CMK (cell line): Measurements from ENCODE around the gene MGAT5B.
"Not testable (repeated sequence)": the region's sequence is repeated elsewhere in the genome, so short reads cannot be mapped to it uniquely, and the experiment has no call there.

Experiments
- DNase-seq: peaks from one replicate; pipeline ENCODE4 v3.0.0-alpha.2; 2010; ENCODE audit warnings: low read depth

The MGAT5B gene

GRCh38 chr17:76847031-76847430 is 21.2 kb upstream of the MGAT5B start:
- DNase-seq: no peak

- no peak for DNase-seq
Observed at GRCh38 chr17:76848670-76849069, 19.5 kb upstream of the MGAT5B start.

- not testable (repeated sequence) for DNase-seq
Observed at GRCh38 chr17:76849160-76849559, 19.0 kb upstream of the MGAT5B start.

- DNase-seq: no peak
Observed at GRCh38 chr17:76852843-76853242, 15.4 kb upstream of the MGAT5B start.

GRCh38 chr17:76855105-76855504 is 13.1 kb upstream of the MGAT5B start:
- no peak for DNase-seq

GRCh38 chr17:76862079-76862478 is 6.1 kb upstream of the MGAT5B start:
- DNase-seq: no peak

GRCh38 chr17:76862494-76862893 is 5.7 kb upstream of the MGAT5B start:
- no peak for DNase-seq

DNA sequence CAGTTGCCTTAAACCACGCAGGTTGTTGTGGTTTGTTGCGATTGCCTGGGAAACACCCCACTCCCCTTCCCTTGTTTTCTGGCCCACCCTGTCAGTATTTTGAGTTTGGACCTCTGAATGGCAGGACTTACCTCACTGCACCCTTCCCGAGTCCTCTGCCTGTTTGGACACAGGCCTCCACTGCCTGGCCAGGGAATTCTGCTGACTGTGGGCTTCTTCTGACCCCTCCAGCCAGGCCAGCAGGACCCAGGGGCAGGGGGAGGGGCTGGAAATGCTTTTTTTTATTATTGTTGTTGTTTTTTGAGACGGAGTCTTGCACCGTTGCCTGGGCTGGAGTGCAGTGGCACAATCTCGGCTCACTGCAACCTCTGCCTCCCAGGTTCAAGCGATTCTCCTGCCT is 4.2 kb upstream of the MGAT5B start:
- DNase-seq: no peak

GRCh38 chr17:76865174-76865573 is 3.0 kb upstream of the MGAT5B start:
- DNase-seq: no peak

DNA sequence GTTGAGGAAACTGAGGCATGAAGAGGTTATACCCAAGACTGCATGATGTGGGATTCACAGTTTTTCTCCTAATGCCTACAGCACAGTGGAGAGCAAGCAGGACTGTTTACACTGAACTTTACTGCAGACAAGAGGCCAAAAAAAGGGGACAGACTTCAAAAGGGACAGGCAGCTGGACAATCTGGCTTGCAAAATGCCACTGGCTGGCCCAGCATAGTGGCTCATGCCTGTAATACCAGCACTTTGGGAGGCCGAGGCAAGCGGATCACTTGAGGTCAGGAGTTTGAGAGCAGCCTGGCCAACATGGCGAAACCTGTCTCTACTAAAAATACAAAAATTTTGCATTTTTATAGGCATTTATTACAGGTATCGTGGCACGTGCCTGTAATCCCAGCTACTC is 2.0 kb upstream of the MGAT5B start:
- DNase-seq: no peak

GRCh38 chr17:76866774-76867577 is 1.2 kb upstream of the MGAT5B start:
- no peak for DNase-seq

DNA sequence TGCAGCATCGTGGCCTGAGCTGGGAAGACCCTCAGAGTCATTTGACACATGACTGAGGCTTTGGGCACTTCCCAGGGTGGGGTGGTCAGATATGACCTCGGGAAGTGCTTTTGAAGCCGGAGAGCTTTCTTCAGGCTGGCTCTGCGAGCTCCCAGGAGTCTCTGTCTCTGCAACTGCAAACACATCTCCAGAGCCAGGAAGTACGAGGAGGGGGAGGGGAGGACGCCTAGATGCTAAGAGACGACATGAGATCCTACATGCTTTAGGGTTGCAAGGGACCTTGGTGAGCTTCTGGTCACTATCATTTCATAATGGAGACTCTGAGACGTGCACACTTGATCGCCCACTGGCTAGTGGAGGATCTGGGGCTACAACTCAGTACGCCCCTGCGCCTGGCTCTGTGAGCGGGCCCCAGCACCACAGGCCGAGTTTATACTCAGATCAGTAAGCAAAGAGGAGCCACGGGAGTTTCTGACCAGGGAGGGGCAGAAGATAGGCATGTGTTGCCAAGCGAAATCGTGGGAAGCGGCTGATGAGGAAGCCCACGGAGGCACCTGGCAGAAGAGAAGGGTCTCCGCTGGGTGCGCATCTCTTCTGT is 527 bp upstream of the MGAT5B start:
- DNase-seq: no peak

DNA sequence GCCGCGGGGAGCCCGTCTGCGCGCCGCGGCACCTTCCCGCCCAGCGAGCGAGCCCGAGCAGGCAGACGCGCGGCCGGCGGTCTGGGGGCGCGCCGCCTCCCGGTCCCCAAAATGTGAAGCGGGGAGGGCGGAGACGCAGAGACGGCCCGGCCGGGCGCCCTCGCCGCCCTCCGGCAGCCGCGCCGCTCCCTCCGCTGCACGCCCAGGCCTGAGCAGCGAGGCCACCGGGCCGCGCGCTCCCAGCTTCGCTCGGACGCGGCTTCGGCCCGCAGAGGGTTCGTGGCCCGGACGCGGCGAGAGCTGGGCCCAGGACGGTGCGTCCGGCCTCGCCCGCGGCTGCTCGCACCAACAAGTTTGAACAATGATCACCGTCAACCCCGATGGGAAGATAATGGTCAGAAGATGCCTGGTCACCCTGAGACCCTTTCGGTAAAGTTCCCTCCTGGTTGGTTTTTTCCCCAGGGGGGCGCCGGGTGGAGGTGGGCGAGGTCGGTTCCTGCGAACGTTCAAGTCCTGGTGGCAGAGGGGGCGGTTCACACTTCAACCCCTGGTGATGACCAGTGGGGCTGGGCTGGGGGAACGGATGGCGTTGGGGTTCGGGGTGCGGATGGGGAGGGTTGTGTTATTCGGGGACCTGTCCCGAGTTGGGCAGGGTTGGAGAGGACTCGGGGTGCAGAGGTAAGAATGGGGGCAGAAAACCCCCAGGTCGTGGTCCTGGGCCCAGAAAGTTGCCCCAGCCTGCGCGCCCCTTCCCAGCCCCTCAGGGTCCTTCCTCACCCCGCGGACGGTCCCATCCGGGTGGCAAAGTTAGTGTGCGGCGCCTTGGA is 678 bp downstream of the MGAT5B start:
- no peak for DNase-seq

- no peak for DNase-seq
Observed at GRCh38 chr17:76869496-76870376, 1.5 kb downstream of the MGAT5B start.

GRCh38 chr17:76870377-76870714 is 2.1 kb downstream of the MGAT5B start:
- no peak for DNase-seq

GRCh38 chr17:76871668-76872067 is 3.5 kb downstream of the MGAT5B start:
- no peak for DNase-seq

DNA sequence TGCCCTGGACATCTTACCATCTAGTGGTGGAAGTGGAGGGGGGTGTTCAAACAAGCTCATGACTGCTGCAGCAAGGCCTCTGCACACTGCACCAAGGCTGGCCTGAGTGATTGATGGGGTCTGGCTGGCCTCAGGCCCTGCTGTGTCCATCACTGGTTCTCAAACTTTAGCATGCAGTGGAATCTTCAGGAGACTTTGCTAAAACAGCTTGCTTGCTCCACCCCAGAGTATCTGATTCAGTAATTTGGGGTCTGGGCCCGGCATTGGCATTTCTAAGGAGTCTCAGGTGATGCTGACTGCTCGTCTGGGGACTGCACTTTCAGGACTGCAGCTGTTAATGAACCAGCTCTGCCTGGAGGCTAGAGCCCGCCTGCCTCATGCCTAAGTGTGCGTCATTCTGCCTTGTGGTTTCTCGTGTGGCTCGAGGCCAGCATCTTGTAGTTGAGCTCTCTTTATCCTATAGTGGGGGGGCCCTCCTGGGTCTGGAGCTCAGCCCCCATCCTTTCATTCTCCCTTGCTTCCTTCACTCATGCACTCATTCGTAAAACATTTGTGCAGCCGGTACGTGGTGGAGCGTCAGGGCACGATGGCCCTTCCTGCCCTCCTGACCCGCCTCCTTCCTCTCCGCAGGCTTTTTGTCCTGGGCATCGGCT is 4.1 kb downstream of the MGAT5B start:
- DNase-seq: no peak

DNA sequence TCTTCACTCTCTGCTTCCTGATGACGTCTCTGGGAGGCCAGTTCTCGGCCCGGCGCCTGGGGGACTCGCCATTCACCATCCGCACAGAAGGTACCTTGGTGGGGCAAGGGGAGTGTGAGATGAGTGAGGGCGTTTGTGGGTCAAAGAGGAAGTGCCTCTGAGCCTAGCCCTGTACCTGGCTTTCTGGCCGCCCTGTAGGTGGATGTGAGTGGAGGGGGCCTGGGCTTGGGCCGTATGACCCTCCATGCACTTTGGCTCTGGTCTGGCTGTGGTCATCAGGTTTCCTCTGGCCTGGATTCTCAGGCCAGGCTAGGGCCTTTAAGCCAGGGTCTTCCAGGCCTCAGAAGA is 4.6 kb downstream of the MGAT5B start:
- DNase-seq: no peak

DNA sequence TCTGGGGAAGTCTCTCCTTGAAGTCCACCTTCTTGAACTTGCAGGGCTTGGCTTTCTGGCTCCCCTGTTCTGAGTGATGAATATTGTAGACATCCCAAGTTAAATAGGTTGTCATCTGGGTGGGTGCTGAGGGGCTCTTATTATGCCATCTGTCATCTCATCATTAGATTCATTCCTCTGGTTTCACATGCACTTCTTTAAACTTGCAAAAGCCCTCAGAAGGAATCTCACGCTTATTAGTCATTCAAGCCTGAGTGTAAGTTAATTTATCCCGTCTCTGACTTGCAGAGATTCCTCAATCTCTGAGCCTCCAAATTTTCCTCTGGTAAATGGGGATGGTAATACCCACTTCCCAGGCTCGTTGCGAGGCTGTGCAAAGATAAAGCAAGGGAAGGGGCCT is 5.7 kb downstream of the MGAT5B start:
- no peak for DNase-seq

- no peak for DNase-seq
Observed at GRCh38 chr17:76877437-76877836, 9.2 kb downstream of the MGAT5B start.

- no peak for DNase-seq
Observed at GRCh38 chr17:76878568-76878967, 10.4 kb downstream of the MGAT5B start.

DNA sequence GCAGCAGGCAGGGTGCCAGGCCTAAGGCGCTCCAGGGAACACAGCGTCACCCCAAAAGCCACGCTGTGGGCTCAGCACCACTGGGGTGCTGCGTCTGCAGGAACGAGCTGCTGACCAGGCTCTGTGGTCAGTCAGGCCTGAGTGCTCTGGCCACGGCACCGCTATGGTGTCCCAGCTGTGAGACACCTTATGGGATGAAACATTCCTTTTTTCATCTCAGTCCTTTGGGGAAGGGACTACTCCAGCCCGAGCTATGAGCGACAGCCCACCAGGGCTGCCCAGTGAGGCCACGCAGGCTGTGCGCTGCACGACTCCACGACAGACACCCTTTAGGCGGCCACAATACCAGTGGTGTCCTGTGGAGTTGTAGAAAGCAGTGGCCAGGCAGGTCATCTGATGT is 11.1 kb downstream of the MGAT5B start:
- no peak for DNase-seq
